ENCODE data around the gene FGD2.

FGD2 gene

GRCh38 chr6:37047689-37048402, 42.4 kb downstream of the FGD2 start:
- H3K27ac ChIP-seq (ENCODE audit: low read depth, low read length, severe bottlenecking): no peak overlapping the region
- 99 to 100% methylated on average over 6 of the region's 10 CpGs for WGBS, 2 experiments (ENCODE audit: insufficient coverage in 2 of 2)

GRCh38 chr6:37048403-37048850, 43.0 kb downstream of the FGD2 start:
- H3K36me3 ChIP-seq (ENCODE audit: control insufficient read depth, insufficient read depth, low read length): no peaks in the 10 kb centered on the region
- H3K4me1 ChIP-seq (ENCODE audit: control insufficient read depth, insufficient read depth, low read length, poor library complexity, severe bottlenecking): peaks cover 13% of the 10 kb centered on the region
- no peaks in the 10 kb centered on the region for H3K9me3 ChIP-seq (ENCODE audit: control insufficient read depth, low read length)
- no peak overlapping the region for H3K4me3 ChIP-seq (ENCODE audit: extremely low read depth, insufficient read depth, low read length, poor library complexity, severe bottlenecking)
- no peak overlapping the region for H3K27ac ChIP-seq (ENCODE audit: low read depth, low read length, severe bottlenecking)
- 20 to 54% methylated on average over 1 to 3 of the region's 3 CpGs for WGBS, 2 experiments (ENCODE audit: insufficient coverage in 2 of 2)

More at GRCh38 chr6:37047689-37048402, 42.4 kb downstream of the FGD2 start:
- no peaks in the 10 kb centered on the region for H3K36me3 ChIP-seq (ENCODE audit: control insufficient read depth, insufficient read depth, low read length)
- H3K4me1 ChIP-seq (ENCODE audit: control insufficient read depth, insufficient read depth, low read length, poor library complexity, severe bottlenecking): peaks cover 13% of the 10 kb centered on the region
- no peak overlapping the region for H3K4me3 ChIP-seq (ENCODE audit: extremely low read depth, insufficient read depth, low read length, poor library complexity, severe bottlenecking)
- no peaks in the 10 kb centered on the region for H3K9me3 ChIP-seq (ENCODE audit: control insufficient read depth, low read length)

- Histone ChIP-seq H3K36me3 (ENCODE audit: control insufficient read depth, insufficient read depth, low read length) (no peaks in the 10 kb centered on the region), H3K27ac (ENCODE audit: low read depth, low read length, severe bottlenecking) (no peak overlapping the region), H3K4me1 (ENCODE audit: control insufficient read depth, insufficient read depth, low read length, poor library complexity, severe bottlenecking) (peaks cover 13% of the 10 kb centered on the region), H3K4me3 (ENCODE audit: extremely low read depth, insufficient read depth, low read length, poor library complexity, severe bottlenecking) (no peak overlapping the region), H3K9me3 (ENCODE audit: control insufficient read depth, low read length) (no peaks in the 10 kb centered on the region)
- 91 to 92% methylated on average over 14 to 15 of the region's 19 CpGs for WGBS, 2 experiments (ENCODE audit: insufficient coverage in 2 of 2)
Observed at GRCh38 chr6:37048851-37049757, 43.6 kb downstream of the FGD2 start.

GRCh38 chr6:37049758-37050044, 44.2 kb downstream of the FGD2 start:
- peaks cover 13% of the 10 kb centered on the region for H3K4me1 ChIP-seq (ENCODE audit: control insufficient read depth, insufficient read depth, low read length, poor library complexity, severe bottlenecking)
- no peak overlapping the region for H3K27ac ChIP-seq (ENCODE audit: low read depth, low read length, severe bottlenecking)
- no peaks in the 10 kb centered on the region for H3K36me3 ChIP-seq (ENCODE audit: control insufficient read depth, insufficient read depth, low read length)
- WGBS, 2 experiments (ENCODE audit: insufficient coverage in 2 of 2): 83 to 87% methylated on average over 1 to 3 of the region's 3 CpGs
- H3K4me3 ChIP-seq (ENCODE audit: extremely low read depth, insufficient read depth, low read length, poor library complexity, severe bottlenecking): no peak overlapping the region
- H3K9me3 ChIP-seq (ENCODE audit: control insufficient read depth, low read length): no peaks in the 10 kb centered on the region

- WGBS, 2 experiments (ENCODE audit: insufficient coverage in 2 of 2): 89 to 93% methylated on average over 23 of the region's 24 CpGs
- Histone ChIP-seq H3K4me1 (ENCODE audit: control insufficient read depth, insufficient read depth, low read length, poor library complexity, severe bottlenecking) (peaks cover 13% of the 10 kb centered on the region), H3K36me3 (ENCODE audit: control insufficient read depth, insufficient read depth, low read length) (no peaks in the 10 kb centered on the region), H3K27ac (ENCODE audit: low read depth, low read length, severe bottlenecking) (no peak overlapping the region), H3K4me3 (ENCODE audit: extremely low read depth, insufficient read depth, low read length, poor library complexity, severe bottlenecking) (no peak overlapping the region), H3K9me3 (ENCODE audit: control insufficient read depth, low read length) (no peaks in the 10 kb centered on the region)
Observed at GRCh38 chr6:37050045-37050853, 44.8 kb downstream of the FGD2 start.

- Histone ChIP-seq H3K27ac (ENCODE audit: low read depth, low read length, severe bottlenecking) (no peak overlapping the region), H3K4me3 (ENCODE audit: extremely low read depth, insufficient read depth, low read length, poor library complexity, severe bottlenecking) (no peak overlapping the region), H3K9me3 (ENCODE audit: control insufficient read depth, low read length) (no peaks in the 10 kb centered on the region), H3K36me3 (ENCODE audit: control insufficient read depth, insufficient read depth, low read length) (no peaks in the 10 kb centered on the region), H3K4me1 (ENCODE audit: control insufficient read depth, insufficient read depth, low read length, poor library complexity, severe bottlenecking) (peaks cover 13% of the 10 kb centered on the region)
- 86 to 89% methylated on average over 3 to 4 of the region's 4 CpGs for WGBS, 2 experiments (ENCODE audit: insufficient coverage in 2 of 2)
Observed at GRCh38 chr6:37050854-37051137, 45.3 kb downstream of the FGD2 start.

- H3K36me3 ChIP-seq (ENCODE audit: control insufficient read depth, insufficient read depth, low read length): no peaks in the 10 kb centered on the region
- H3K9me3 ChIP-seq (ENCODE audit: control insufficient read depth, low read length): no peaks in the 10 kb centered on the region
- H3K4me1 ChIP-seq (ENCODE audit: control insufficient read depth, insufficient read depth, low read length, poor library complexity, severe bottlenecking): peaks cover 13% of the 10 kb centered on the region
- no peak overlapping the region for H3K4me3 ChIP-seq (ENCODE audit: extremely low read depth, insufficient read depth, low read length, poor library complexity, severe bottlenecking)
- WGBS, 2 experiments (ENCODE audit: insufficient coverage in 2 of 2): 26 to 37% methylated on average over 18 to 23 of the region's 25 CpGs
- no peak overlapping the region for H3K27ac ChIP-seq (ENCODE audit: low read depth, low read length, severe bottlenecking)
Observed at GRCh38 chr6:37051138-37052026, 45.9 kb downstream of the FGD2 start.

GRCh38 chr6:37052027-37052628, 46.7 kb downstream of the FGD2 start:
- Histone ChIP-seq H3K9me3 (ENCODE audit: control insufficient read depth, low read length) (no peaks in the 10 kb centered on the region), H3K36me3 (ENCODE audit: control insufficient read depth, insufficient read depth, low read length) (no peaks in the 10 kb centered on the region), H3K4me1 (ENCODE audit: control insufficient read depth, insufficient read depth, low read length, poor library complexity, severe bottlenecking) (peaks cover 20% of the 10 kb centered on the region), H3K27ac (ENCODE audit: low read depth, low read length, severe bottlenecking) (no peak overlapping the region), H3K4me3 (ENCODE audit: extremely low read depth, insufficient read depth, low read length, poor library complexity, severe bottlenecking) (no peak overlapping the region)
- 31 to 42% methylated on average over 5 to 6 of the region's 9 CpGs for WGBS, 2 experiments (ENCODE audit: insufficient coverage in 2 of 2)

GRCh38 chr6:37053683-37054082, 48.2 kb downstream of the FGD2 start:
- Histone ChIP-seq H3K36me3 (ENCODE audit: control insufficient read depth, insufficient read depth, low read length) (no peaks in the 10 kb centered on the region), H3K9me3 (ENCODE audit: control insufficient read depth, low read length) (no peaks in the 10 kb centered on the region), H3K27ac (ENCODE audit: low read depth, low read length, severe bottlenecking) (no peak overlapping the region), H3K4me3 (ENCODE audit: extremely low read depth, insufficient read depth, low read length, poor library complexity, severe bottlenecking) (no peak overlapping the region), H3K4me1 (ENCODE audit: control insufficient read depth, insufficient read depth, low read length, poor library complexity, severe bottlenecking) (peaks cover 18% of the 10 kb centered on the region)
- WGBS, 2 experiments (ENCODE audit: insufficient coverage in 2 of 2): 81 to 94% methylated on average over 4 of the region's 7 CpGs

GRCh38 chr6:37054171-37054570, 48.7 kb downstream of the FGD2 start:
- H3K4me3 ChIP-seq (ENCODE audit: extremely low read depth, insufficient read depth, low read length, poor library complexity, severe bottlenecking): no peak overlapping the region
- H3K4me1 ChIP-seq (ENCODE audit: control insufficient read depth, insufficient read depth, low read length, poor library complexity, severe bottlenecking): peaks cover 18% of the 10 kb centered on the region
- no peak overlapping the region for H3K27ac ChIP-seq (ENCODE audit: low read depth, low read length, severe bottlenecking)
- WGBS, 2 experiments (ENCODE audit: insufficient coverage in 2 of 2): 92 to 100% methylated on average over 4 of the region's 11 CpGs
- no peaks in the 10 kb centered on the region for H3K9me3 ChIP-seq (ENCODE audit: control insufficient read depth, low read length)
- H3K36me3 ChIP-seq (ENCODE audit: control insufficient read depth, insufficient read depth, low read length): no peaks in the 10 kb centered on the region

All from mesodermal cell (in vitro differentiated cells).